GM12878 (cell line): ENCODE measurements around the gene P2RX4. TPM values are rescaled to one million over a fixed set of nuclear protein-coding genes. Genes with fewer than 3 reads are reported as not detected.

ENCODE experiments used
- ATAC-seq: fragments of 200-7000 bp; cut with Tn5 transposase; 3 replicates; pipeline ENCODE4 v1.9.1; 2020; ENCODE audit warnings: mild to moderate bottlenecking, moderate library complexity
- BruUV-seq: library from RNA; stranded (reverse); fragments of 400-500 nt; replicated peaks from 2 replicates; lab custom pipeline; 2021; lab: Mats Ljungman, UMichigan
- CTCF ChIA-PET: fragments of 300-600 bp; sonication (Branson Sonifier 250); formaldehyde crosslinking; extraction: SDS; loops from one replicate; lab custom pipeline; 2021; ENCODE audit warnings: inconsistent platforms; lab: Yijun Ruan, JAX
- POLR2A ChIA-PET: fragments of 350-600 bp; formaldehyde crosslinking; extraction: SDS; loops from one replicate; lab custom pipeline; 2021; ENCODE audit warnings: inconsistent platforms; lab: Charles Lee
- RAD21 ChIA-PET: fragments of 300-600 bp; sonication (Branson Sonifier 250); formaldehyde crosslinking; loops from one replicate; lab custom pipeline; 2023; ENCODE audit warnings: antibody characterized with exemption; ENCODE audit not compliant: unreplicated experiment; lab: Charles Lee
- SMC1A ChIA-PET: fragments of 300-600 bp; sonication (Branson Sonifier 250); formaldehyde crosslinking; loops from one replicate; lab custom pipeline; 2023; ENCODE audit not compliant: unreplicated experiment, uncharacterized antibody; lab: Charles Lee
- DNase-seq: peaks from one replicate; pipeline ENCODE4 v3.0.0-alpha.2; 2011; ENCODE audit warnings: low read depth, low spot score
- FAIRE-seq: peaks from 3 replicates; lab custom pipeline; 2011; peaks lifted over from hg19 to GRCh38; lab: Jason Lieb, UNC
- H2AFZ ChIP-seq: 2 replicates; pipeline ENCODE4 v1.6.0; 2011; ENCODE audit warnings: low read depth, low read length, control low read depth; ENCODE audit not compliant: control insufficient read depth
- H3K27ac ChIP-seq: 2 replicates; pipeline ENCODE4 v1.5.1; 2011; ENCODE audit warnings: control low read depth; ENCODE audit not compliant: control insufficient read depth, insufficient read depth
- H3K27me3 ChIP-seq, 2 experiments: replicated peaks in 1 of 2; 2 replicates each; pipeline versions ENCODE4 v1.6.0 to v1.6.1; 2011; ENCODE audit warnings: low read length in 1 of 2; ENCODE audit not compliant: control insufficient read depth in 2 of 2, insufficient read depth in 2 of 2
- H3K36me3 ChIP-seq, 2 experiments: 2 replicates each; pipeline ENCODE4 v1.5.1; 2011; ENCODE audit warnings: low read length in 1 of 2; ENCODE audit not compliant: control insufficient read depth in 2 of 2, insufficient read depth in 2 of 2
- H3K4me1 ChIP-seq: 2 replicates; pipeline ENCODE4 v1.6.1; 2011; ENCODE audit warnings: mild to moderate bottlenecking, low read length, moderate library complexity, mixed read lengths; ENCODE audit not compliant: control insufficient read depth, insufficient read depth
- H3K4me2 ChIP-seq: 2 replicates; pipeline ENCODE4 v1.6.0; 2011; ENCODE audit warnings: control low read depth; ENCODE audit not compliant: control insufficient read depth, insufficient read depth
- H3K4me3 ChIP-seq: fragments of 200-600 bp; sonication (generic); 2 replicates; pipeline ENCODE4 v1.5.1; 2016
- H3K79me2 ChIP-seq: 2 replicates; pipeline ENCODE4 v1.6.0; 2011; ENCODE audit warnings: low read length; ENCODE audit not compliant: control insufficient read depth, insufficient read depth
- H3K9ac ChIP-seq: 2 replicates; pipeline ENCODE4 v1.8.0; 2011; ENCODE audit warnings: low read length, control low read depth, mixed read lengths; ENCODE audit not compliant: control insufficient read depth, insufficient read depth
- H3K9me3 ChIP-seq: replicated peaks from 3 replicates; pipeline ENCODE4 v1.5.1; 2011; ENCODE audit warnings: mild to moderate bottlenecking, low read length; ENCODE audit not compliant: control insufficient read depth, insufficient read depth
- H4K20me1 ChIP-seq: 2 replicates; pipeline ENCODE4 v1.6.0; 2011; ENCODE audit not compliant: control insufficient read depth, insufficient read depth
- BRCA1 ChIP-seq: IDR thresholded peaks from 2 replicates; pipeline ENCODE4 v1.6.1; 2011; ENCODE audit warnings: low read depth, low read length, improper control_type of control experiment
- E2F4 ChIP-seq: IDR thresholded peaks from 2 replicates; pipeline ENCODE4 v1.6.1; 2012; ENCODE audit warnings: low read depth, low read length, improper control_type of control experiment
- FOXK2 ChIP-seq: fragments of 450-650 bp; IDR thresholded peaks from 2 replicates; pipeline ENCODE4 v1.6.1; 2017; ENCODE audit warnings: mild to moderate bottlenecking, moderate library complexity
- FOXM1 ChIP-seq: IDR thresholded peaks from 2 replicates; pipeline ENCODE4 v1.6.1; 2012; ENCODE audit warnings: low read depth, mild to moderate bottlenecking, inconsistent platforms, low read length, moderate library complexity
- HDAC6 ChIP-seq: fragments of 200-600 bp; sonication (generic); IDR thresholded peaks from one replicate; pipeline ENCODE4 v1.8.0; 2017; ENCODE audit warnings: antibody characterized with exemption; ENCODE audit not compliant: unreplicated experiment
- JUNB ChIP-seq: IDR thresholded peaks from 2 replicates; pipeline ENCODE4 v1.6.1; 2016; ENCODE audit warnings: antibody characterized with exemption, mild to moderate bottlenecking
- MTA3 ChIP-seq: IDR thresholded peaks from 2 replicates; pipeline ENCODE4 v1.6.1; 2012; ENCODE audit warnings: low read length, inconsistent platforms, borderline replicate concordance
- NR2C2 ChIP-seq: IDR thresholded peaks from 2 replicates; pipeline ENCODE4 v1.6.1; 2011; ENCODE audit warnings: borderline replicate concordance, low read depth; ENCODE audit not compliant: control insufficient read depth, insufficient read length
- RCOR1 ChIP-seq: conservative IDR thresholded peaks from 2 replicates; pipeline ENCODE4 v1.6.1; 2012; ENCODE audit warnings: low read depth, low read length, improper control_type of control experiment
- SP1 ChIP-seq: IDR thresholded peaks from one replicate; pipeline ENCODE4 v1.6.1; 2011; ENCODE audit warnings: low read depth, low read length
- SPI1 ChIP-seq: IDR thresholded peaks from 2 replicates; pipeline ENCODE4 v1.6.1; 2011; ENCODE audit warnings: low read depth, mild to moderate bottlenecking, low read length, moderate library complexity, borderline replicate concordance; ENCODE audit not compliant: insufficient read depth
- SUPT20H ChIP-seq: IDR thresholded peaks from 2 replicates; pipeline ENCODE4 v1.6.1; 2011; ENCODE audit warnings: low read depth, mild to moderate bottlenecking, low read length, moderate library complexity, borderline replicate concordance; ENCODE audit not compliant: control insufficient read depth
- WRNIP1 ChIP-seq: IDR thresholded peaks from 2 replicates; pipeline ENCODE4 v1.6.1; 2011; ENCODE audit warnings: low read depth, low read length, improper control_type of control experiment, borderline replicate concordance
- ZBED1 ChIP-seq: IDR thresholded peaks from 2 replicates; pipeline ENCODE4 v1.6.1; 2016; ENCODE audit warnings: borderline replicate concordance
- ZNF217 ChIP-seq: fragments of 450-650 bp; IDR thresholded peaks from 2 replicates; pipeline ENCODE4 v1.6.1; 2017; ENCODE audit warnings: antibody characterized with exemption, mild to moderate bottlenecking
- WGBS: methylation state at CpG from one replicate; pipeline ENCODE4 v1.1.6; 2016; ENCODE audit warnings: low lambda C conversion rate; ENCODE audit not compliant: insufficient replicate concordance, insufficient coverage; ENCODE audit errors: missing lambda C conversion rate; 5-methylcytosine and 5-hydroxymethylcytosine counted together
- in situ Hi-C: fragments of 300-500 bp; cut with MboI; formaldehyde crosslinking; loops from 9 replicates; pipeline ENCODE4 v1.14.3; 2018; ENCODE audit warnings: mixed read lengths
- intact Hi-C: fragments of 100-400 bp; cut with micrococcal nuclease; formaldehyde crosslinking; loops from one replicate; pipeline ENCODE4 v1.14.2; 2022; ENCODE audit not compliant: unreplicated experiment
- polyA plus RNA-seq, 11 experiments: library from polyadenylated mRNA; depleted of rRNA in 4 of 11; unstranded in 6 of 11; stranded (reverse) in 5 of 11; fragments of >200 nt; fragmentation: Nextera tagmentation in 4 of 11; fragmentation: Illumina TruSeq in 1 of 11; extraction: Ambion mirVana in 4 of 11; extraction: Trizol in 1 of 11; gene quantifications; 1 replicate in 1 of 11; 2 replicates in 10 of 11; pipeline versions ENCODE4 v1.2.1 to v1.2.3, GENCODE V29; 2011 to 2016; ENCODE audit warnings: inconsistent platforms in 2 of 11, missing spikeins in 2 of 11, low read depth in 1 of 11
- total RNA-seq, 4 experiments: library from RNA; depleted of rRNA in 3 of 4; stranded (reverse); fragments of >200 nt in 3 of 4; fragmentation: Illumina TruSeq in 1 of 4; extraction: Trizol in 1 of 4; gene quantifications; 2 replicates each; pipeline versions ENCODE4 v1.2.1 to v1.2.3, GENCODE V29; 2013 to 2021
- TF ChIP-seq, protein P1 (sequence below), 3 experiments: IDR thresholded peaks in 2 of 3; conservative IDR thresholded peaks in 1 of 3; 2 replicates each; pipeline ENCODE4 v1.5.1; 2011; ENCODE audit warnings: low read depth in 3 of 3, low read length in 3 of 3, mild to moderate bottlenecking in 3 of 3, control low read depth in 2 of 3, moderate library complexity in 2 of 3, inconsistent platforms in 1 of 3, mixed read lengths in 1 of 3; ENCODE audit not compliant: control insufficient read depth in 2 of 3, insufficient read depth in 1 of 3; ENCODE audit errors: extremely low read depth in 1 of 3
- TF ChIP-seq, protein P2 (sequence below): fragments of 450-650 bp; IDR thresholded peaks from 2 replicates; pipeline ENCODE4 v1.6.1; 2016; ENCODE audit warnings: mild to moderate bottlenecking
- TF ChIP-seq, protein P3 (sequence below): IDR thresholded peaks from 2 replicates; pipeline ENCODE4 v1.6.1; 2012; ENCODE audit warnings: low read depth, low read length, improper control_type of control experiment
- TF ChIP-seq, protein P4 (sequence below): IDR thresholded peaks from 2 replicates; pipeline ENCODE4 v1.6.1; 2011; ENCODE audit warnings: borderline replicate concordance, low read depth, mild to moderate bottlenecking, moderate library complexity, mixed read lengths, low read length; ENCODE audit not compliant: insufficient read depth; ENCODE audit errors: extremely low read length

P2RX4 gene
- total and polyA plus RNA-seq, 10 of the 15 experiments (the other 5 are each of a cell fraction or from before 2014, with no cell fraction given) = 9.0 to 43.4 (median 20.5) TPM

DNA sequence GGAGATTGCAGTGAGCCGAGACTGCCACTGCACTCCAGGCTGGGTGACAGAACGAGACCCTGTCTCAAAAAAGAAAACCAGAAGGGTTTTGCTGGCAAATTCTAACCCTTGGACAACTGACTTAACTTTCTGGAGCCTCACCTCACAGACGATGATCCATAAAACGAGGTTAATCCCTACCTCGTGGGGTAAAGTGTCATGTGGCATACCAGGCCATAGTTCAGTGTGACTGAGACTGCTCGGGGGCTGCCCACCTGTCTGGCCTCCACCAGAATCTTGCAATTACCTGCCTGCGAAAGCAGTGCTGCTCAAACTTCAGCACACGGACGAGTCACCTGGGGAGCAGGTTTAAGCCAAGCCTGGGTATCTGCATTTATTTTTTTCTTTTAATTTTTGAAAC, 26.8 kb downstream of the P2RX4 start (continued):
- TF ChIP-seq, protein P1, sequence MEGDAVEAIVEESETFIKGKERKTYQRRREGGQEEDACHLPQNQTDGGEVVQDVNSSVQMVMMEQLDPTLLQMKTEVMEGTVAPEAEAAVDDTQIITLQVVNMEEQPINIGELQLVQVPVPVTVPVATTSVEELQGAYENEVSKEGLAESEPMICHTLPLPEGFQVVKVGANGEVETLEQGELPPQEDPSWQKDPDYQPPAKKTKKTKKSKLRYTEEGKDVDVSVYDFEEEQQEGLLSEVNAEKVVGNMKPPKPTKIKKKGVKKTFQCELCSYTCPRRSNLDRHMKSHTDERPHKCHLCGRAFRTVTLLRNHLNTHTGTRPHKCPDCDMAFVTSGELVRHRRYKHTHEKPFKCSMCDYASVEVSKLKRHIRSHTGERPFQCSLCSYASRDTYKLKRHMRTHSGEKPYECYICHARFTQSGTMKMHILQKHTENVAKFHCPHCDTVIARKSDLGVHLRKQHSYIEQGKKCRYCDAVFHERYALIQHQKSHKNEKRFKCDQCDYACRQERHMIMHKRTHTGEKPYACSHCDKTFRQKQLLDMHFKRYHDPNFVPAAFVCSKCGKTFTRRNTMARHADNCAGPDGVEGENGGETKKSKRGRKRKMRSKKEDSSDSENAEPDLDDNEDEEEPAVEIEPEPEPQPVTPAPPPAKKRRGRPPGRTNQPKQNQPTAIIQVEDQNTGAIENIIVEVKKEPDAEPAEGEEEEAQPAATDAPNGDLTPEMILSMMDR (IDR thresholded peaks at IDR 0.05 in 2 of 3, conservative IDR thresholded peaks at IDR 0.05 in 1 of 3; ENCODE audit: control insufficient read depth in 2 of 3, extremely low read depth in 1 of 3, insufficient read depth in 1 of 3, low read depth in 3 of 3, low read length in 3 of 3) = no peak
- no peak for TF ChIP-seq FOXK2
- no peak for TF ChIP-seq JUNB
- no peak for TF ChIP-seq MTA3
- TF ChIP-seq, protein P2, sequence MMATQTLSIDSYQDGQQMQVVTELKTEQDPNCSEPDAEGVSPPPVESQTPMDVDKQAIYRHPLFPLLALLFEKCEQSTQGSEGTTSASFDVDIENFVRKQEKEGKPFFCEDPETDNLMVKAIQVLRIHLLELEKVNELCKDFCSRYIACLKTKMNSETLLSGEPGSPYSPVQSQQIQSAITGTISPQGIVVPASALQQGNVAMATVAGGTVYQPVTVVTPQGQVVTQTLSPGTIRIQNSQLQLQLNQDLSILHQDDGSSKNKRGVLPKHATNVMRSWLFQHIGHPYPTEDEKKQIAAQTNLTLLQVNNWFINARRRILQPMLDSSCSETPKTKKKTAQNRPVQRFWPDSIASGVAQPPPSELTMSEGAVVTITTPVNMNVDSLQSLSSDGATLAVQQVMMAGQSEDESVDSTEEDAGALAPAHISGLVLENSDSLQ = no peak
- TF ChIP-seq SPI1 = no peak
- TF ChIP-seq, protein P3, sequence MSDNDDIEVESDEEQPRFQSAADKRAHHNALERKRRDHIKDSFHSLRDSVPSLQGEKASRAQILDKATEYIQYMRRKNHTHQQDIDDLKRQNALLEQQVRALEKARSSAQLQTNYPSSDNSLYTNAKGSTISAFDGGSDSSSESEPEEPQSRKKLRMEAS = no peak
- no peak for TF ChIP-seq SUPT20H
- TF ChIP-seq RCOR1 = no peak
- TF ChIP-seq ZNF217 = no peak

DNA sequence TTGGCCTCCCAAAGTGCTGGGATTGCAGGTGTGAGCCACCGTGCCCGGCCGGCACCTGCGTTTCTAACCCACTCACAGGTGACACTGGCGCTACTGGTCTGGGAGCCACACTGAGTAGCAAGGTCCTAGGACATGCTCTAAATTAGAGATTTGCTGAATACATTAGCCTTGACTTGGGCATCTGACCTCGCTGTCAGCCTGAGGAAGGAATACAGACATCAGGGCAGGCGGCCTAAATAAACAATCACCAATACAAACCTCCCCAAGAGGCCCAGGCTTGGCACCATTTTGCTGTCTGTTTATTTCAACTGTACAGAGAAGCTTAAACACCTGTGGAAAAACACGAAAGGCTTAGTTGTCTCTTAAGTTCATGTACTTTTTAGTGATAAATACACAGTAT, 27.5 kb downstream of the P2RX4 start:
- ChIA-PET RAD21 (no interaction called here), POLR2A (no interaction called here), SMC1A (interaction anchor here (1.2 kb wide), 1 partner anchor 176 kb away, joined by 4 read pairs; no protein-coding TSS in a partner anchor), CTCF (interaction anchor here (0.7 to 1.5 kb wide), 2 partner anchors 10 to 78 kb away, joined by 4 read pairs; no protein-coding TSS in a partner anchor)
- no peaks in the 10 kb centered on the region for H3K9me3 ChIP-seq
- no peaks in the 10 kb centered on the region for H4K20me1 ChIP-seq
- in situ Hi-C loops (no loop called here), intact Hi-C loops (no loop called here)
- 85% methylated on average over 8 of the region's 8 CpGs for WGBS
- no peak overlapping the region for H3K9ac ChIP-seq
- no peak overlapping the region for H3K4me2 ChIP-seq
- H3K27me3 ChIP-seq = no peaks in the 10 kb centered on the region
- no peak overlapping the region for H3K4me3 ChIP-seq
- peaks cover 3 to 6% of the 10 kb centered on the region in 2 experiments; a peak in 3 of 4 replicates for H3K36me3 ChIP-seq
- no peaks in the 10 kb centered on the region for H3K79me2 ChIP-seq
- no peak overlapping the region for H2AFZ ChIP-seq
- H3K27ac ChIP-seq = no peak overlapping the region
- no TSS peak for BruUV-seq
- no peak for FAIRE-seq
- H3K4me1 ChIP-seq = peaks cover 14% of the 10 kb centered on the region
- no peak for ATAC-seq
- no peak for DNase-seq
- TF ChIP-seq SP1 (no peak), NR2C2 (no peak), BRCA1 (no peak), FOXM1 (no peak), ZBED1 (no peak), WRNIP1 (no peak), HDAC6 (no peak), E2F4 (no peak)
- TF ChIP-seq, protein P4, sequence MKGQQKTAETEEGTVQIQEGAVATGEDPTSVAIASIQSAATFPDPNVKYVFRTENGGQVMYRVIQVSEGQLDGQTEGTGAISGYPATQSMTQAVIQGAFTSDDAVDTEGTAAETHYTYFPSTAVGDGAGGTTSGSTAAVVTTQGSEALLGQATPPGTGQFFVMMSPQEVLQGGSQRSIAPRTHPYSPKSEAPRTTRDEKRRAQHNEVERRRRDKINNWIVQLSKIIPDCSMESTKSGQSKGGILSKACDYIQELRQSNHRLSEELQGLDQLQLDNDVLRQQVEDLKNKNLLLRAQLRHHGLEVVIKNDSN = no peak
